ENCODE data around the gene OPRM1.
"Not testable (repeated sequence)": the region's sequence is repeated elsewhere in the genome, so short reads cannot be mapped to it uniquely, and the experiment has no call there.

OPRM1 gene

GRCh38 chr6:154156135-154156896, 117.3 kb downstream of the OPRM1 start:
- DNase-seq: peak; percentile 54

DNA sequence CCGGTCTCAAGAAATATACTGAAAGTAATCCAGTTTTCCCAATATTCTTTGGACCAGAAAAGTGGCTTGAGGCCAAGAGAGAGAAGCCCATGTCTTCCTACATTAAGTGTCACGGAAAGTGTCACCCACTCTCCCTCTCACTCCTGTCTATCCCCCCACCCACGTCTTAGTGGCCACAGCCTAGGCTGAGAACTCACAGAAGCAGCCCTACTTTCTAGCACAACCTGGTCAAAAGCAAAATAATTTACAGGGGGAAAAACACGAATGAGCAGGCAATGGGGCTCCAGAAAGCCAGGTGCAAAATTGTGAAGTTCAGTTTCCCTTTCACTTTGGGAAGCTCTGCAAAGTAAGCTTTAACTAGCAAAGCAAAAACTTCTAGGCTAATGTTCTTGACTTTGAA, 118.0 kb downstream of the OPRM1 start:
- no peak for DNase-seq

DNA sequence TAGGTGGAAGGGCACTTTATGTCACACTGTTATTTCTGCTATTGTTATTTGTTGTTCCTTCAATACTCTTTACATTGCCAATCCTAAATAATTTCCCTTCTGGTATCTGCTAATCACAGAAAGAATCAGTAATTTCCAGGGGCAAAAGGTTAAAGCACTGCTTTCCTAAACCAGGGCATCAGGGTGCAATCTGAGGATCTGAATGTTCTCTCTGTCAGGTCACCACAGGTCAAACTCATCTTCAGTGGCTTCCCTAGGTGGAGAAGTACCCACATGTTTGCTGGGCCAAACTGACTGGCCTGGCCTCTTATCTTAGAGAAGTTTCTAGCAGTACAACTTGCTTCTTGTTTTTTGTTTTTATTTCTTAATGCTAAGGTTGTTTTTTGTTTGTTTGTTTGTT, 118.7 kb downstream of the OPRM1 start:
- DNase-seq: no peak

DNA sequence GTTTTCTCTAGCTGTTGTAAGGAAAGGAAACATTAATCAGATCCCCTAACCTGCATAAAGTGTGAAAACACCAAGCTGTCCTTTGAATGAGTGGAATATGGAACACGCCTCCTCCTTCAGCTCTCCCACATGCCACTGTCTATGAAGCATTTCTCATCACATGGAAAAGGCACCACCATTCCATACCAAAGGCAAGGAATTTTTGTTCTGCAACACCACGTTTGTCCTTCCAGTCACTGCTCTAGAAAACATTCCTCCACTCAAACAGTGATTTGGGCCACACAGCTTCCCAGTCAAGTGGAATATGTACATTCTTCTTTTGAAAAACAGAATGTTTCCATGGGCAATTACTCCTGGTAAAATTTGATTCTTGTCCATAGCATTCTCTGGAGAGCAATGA, 120.1 kb downstream of the OPRM1 start:
- DNase-seq: no peak

DNA sequence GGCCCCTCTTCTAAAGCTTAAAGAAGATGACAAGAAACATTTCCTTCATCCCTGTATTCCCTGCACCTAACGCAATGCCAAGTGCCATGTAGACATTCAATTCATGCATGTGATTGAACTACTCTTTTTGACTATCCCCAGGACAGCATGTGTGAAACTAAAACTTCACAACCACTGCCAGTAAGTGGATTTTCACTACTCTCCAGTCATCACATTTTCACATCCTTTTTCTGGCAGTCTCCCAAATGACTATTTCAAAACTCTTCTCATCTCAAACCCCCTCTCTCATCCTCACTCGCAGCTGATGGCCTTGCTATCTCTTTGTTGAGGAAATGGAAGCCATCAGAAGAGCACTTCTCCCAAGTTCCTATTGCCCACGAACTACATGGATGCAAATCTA, 122.6 kb downstream of the OPRM1 start:
- DNase-seq: no peak

DNA sequence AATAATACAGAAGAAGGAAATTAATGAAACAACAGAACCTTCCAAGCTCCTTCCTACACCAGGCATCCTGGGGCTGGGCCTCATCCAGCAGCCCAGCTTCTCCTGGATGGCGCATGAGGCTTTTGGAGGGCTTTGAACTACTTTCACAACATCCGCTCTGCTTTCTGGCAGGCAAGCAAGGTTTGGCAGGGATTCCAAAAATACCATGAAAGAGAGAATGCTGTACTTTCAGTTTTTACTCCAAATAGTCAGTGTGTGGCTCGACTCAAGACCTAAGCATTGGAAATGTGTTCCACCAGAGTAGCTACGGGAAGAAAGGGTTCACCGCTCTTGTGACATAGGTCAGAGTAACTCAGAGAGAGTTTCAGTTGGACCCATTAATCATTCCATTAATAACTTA, 125.4 kb downstream of the OPRM1 start:
- DNase-seq: no peak

GRCh38 chr6:154165478-154165877, 126.4 kb downstream of the OPRM1 start:
- DNase-seq: no peak

DNA sequence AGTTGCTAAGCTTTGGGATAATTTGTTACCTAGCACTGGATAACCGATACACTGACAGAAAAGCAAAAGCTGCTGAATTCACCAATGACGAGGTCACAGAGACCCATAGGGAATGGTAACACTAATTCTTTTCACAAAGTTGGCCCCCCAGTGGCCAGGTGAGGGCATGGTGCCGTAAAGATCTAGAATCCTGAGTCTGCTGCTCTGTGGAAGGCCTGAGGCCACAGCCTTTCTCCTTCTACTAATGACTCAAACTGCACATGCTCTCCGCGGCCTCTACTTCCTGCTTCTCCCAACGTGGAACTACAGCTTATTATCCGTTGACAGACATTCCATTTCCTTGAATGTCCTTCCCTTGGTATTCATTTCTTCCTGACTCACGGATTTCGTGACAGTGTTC, 127.1 kb downstream of the OPRM1 start:
- DNase-seq: no peak

DNA sequence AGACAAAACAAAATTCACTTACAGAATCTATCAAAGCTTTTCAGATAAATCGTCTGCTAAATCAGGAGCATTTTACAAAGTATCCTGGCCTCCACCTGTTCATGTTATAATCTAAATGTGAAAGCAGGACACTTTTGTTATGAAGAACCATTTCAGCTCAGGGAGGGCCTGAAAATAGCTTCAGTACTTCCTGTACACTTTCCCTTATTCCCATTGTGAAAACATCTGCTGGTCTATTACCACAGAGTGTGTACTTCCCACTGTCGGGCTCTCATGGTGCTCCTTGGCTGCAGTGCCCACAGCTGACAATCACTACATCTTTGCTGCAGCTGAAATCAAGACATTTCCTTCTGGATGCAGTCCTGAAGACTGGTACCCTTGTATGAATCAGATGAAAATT, 128.1 kb downstream of the OPRM1 start:
- no peak for DNase-seq

- DNase-seq: no peak
Observed at GRCh38 chr6:154169193-154169847, 130.3 kb downstream of the OPRM1 start.

DNA sequence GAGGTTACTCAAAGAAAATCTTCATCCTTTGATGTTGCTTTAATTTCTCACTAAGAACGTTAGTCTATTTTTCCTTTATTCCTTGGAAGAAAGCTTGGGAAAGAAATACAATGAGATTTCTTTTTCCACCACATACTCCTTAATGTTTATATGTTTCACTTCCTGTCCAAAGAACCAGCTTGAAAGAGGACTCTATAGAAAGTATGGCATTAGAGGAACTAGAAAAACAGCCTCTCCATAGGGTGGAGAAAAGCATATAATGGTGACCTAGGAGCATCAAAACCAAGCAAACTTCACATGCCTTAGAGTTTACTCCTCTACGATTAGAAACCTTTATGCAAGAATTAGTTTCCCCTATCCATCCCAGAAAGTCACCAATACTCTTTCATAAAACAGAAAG, 131.1 kb downstream of the OPRM1 start:
- DNase-seq: no peak

DNA sequence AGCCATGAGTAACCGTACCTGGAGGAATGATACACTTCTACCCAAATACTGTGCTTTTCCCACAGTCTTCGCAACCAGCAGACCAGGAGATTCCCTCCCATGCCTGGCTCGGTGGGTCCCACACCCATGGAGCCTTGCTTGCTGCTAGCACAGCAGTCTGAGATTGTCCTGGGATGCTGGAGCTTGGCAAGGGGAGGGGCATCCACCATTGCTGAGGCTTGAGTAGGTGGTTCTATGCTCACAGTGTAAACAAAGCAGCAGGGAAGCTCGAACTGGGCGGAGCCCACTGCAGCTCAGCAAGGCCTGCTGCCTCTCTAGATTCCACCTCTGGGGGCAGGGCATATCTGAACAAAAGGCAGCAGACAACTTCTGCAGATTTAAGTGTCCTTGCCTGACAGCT, 133.4 kb downstream of the OPRM1 start:
- DNase-seq: not testable (repeated sequence)

- DNase-seq: no peak
Observed at GRCh38 chr6:154179434-154179833, 140.4 kb downstream of the OPRM1 start.

- no peak for DNase-seq
Observed at GRCh38 chr6:154187203-154187602, 148.2 kb downstream of the OPRM1 start.

DNA sequence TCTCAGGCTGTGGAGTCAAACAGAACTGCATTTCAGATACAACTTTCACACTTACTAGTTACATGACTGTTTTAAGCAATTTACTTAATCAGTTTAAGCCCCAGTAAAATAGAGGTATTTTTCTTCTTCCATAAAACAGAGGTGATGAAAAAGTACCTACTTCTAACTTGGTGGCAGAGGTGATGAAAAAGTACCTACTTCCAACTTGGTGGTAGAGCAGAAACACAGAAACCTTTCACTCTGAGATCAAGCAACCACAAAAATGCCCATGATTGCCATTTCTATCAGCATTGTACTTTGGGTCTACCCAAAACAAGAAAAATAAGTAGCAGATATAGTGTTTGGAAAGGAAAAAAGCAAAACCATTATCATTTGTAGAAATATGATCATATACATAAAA, 148.7 kb downstream of the OPRM1 start:
- no peak for DNase-seq

DNA sequence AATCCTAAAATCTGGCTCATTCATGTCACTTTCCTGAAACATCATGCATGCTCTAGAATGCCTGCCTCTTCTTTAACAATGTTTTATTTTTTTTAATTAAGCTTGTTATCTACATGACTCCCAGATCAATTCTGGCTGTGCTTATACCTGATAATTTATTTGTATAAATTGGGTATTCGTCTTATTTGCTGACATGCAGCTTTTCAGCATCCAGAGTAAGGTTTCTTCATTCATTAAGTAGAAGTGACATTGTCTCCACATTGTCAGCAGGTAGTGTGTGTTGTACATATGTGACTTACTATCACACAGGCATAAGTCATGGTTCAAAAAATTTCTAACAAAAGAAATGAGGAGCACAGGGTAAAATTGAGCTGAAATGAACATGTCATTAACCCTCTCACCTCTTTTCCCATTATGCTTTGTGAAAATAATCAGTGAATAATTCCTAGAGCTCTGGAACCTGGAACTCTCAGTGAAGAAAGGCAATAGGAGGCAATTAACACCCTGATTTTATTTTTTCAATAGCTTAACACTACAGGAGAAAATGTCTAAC, 157.4 kb downstream of the OPRM1 start:
- DNase-seq: no peak

GRCh38 chr6:154197196-154197860, 158.3 kb downstream of the OPRM1 start:
- no peak for DNase-seq

DNA sequence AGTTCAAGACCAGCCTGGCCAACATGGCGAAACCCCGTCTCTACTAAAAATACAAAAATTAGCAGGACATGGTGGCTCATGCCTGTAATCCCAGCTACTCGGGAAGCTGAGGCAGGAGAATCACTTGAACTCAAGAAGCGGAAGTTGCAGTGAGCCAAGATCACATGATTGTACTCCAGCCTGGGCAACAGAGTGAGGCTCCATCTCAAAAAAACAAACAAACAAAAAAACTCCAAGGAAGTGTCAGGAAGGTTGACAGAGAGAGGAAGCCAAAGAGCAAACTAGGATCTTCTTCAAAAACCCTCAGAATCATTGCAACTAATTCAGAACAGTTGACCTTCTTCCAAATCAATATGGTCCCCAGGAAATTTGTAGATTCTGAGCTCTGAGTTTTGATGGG, 162.6 kb downstream of the OPRM1 start:
- not testable (repeated sequence) for DNase-seq

DNA sequence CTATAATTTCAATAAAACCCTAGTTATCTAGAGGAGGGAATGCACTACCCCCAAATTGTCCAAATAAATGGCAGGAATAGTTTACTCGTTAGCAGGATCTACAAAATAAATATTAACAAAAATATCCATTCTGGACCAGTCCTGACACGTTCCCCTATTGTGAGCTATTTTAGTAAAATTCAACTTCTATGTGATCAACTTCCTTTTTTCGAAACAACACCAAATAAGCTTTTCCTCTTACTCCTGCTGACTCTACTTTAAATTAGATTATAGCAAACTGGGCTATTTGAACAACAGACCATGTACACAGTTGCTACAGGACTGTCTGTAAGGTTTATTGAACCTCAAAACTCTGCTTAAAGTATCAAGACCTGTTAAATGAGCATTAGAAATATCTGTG, 163.3 kb downstream of the OPRM1 start:
- DNase-seq: no peak

DNA sequence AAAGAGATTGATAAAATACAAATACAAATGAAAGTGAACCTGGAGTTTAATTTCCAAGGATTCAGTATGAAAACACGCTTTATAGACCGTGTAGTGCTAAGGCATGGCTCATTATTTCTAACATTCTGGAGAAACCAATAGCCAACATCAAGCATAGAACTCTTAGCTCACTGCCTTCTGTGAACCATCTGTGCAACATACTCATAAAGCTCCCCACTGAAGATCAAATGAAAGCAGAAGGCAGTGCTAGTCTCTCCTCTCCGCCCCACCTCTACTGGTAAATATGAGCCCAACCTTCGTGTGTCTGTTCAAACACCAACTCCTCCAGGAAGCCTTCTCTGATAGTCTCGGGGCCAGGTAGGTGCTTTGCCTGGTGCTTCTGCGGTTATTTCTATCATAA, 163.9 kb downstream of the OPRM1 start:
- DNase-seq: no peak

GRCh38 chr6:154206141-154206540, 167.1 kb downstream of the OPRM1 start:
- DNase-seq: no peak

- DNase-seq: no peak
Observed at GRCh38 chr6:154206996-154207395, 168.0 kb downstream of the OPRM1 start.

GRCh38 chr6:154209555-154209954, 170.5 kb downstream of the OPRM1 start:
- DNase-seq: no peak

DNA sequence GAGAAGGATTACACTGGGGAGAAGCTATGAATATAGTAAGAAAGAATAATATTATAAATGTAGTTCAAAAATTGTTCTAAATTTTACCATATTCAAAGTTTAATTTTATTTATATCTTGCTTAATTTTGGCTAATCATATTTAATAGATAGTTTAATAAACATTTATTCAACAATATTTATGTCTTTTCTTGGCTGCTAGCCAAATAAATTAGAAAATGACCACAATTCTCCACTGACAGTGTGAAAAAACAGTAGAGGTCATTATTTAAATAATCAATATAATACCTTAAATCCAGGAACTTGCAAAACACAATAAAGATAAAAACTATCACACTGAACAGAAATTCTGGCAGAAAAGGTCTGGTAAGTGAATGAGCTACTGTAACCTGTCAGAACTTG, 171.6 kb downstream of the OPRM1 start:
- DNase-seq: no peak
